HG03135 (cell line): ENCODE measurements around the gene TCL1A.
A peak's percentile ranks its signal among the peaks of the same experiment; 100 is the strongest.

Source experiments
- ATAC-seq: cut with Tn5 transposase; IDR thresholded peaks from one replicate; pipeline ENCODE4 v1.9.1; 2021; ENCODE audit warnings: mild to moderate bottlenecking, moderate library complexity; ENCODE audit not compliant: unreplicated experiment

Gene TCL1A

DNA sequence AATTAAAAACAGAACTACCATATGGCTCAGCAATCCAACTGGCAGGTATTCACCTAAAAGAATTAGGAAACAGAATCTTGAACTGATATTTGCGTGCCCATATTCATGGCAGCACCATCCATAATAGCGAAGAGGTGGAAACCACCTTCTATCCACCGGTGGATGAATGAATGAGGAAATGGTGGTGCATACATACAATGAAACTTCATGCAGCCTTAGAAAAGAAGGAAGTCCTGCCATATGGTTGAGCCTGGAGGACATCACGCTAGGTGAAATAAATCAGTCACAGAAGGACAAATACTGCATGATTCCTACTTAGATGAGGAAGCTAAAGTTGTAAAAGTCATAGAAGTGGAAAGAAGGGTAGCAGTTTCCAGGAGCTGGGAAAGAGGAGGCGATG lies 6.6 kb downstream of the TCL1A start:
- no peak for ATAC-seq

DNA sequence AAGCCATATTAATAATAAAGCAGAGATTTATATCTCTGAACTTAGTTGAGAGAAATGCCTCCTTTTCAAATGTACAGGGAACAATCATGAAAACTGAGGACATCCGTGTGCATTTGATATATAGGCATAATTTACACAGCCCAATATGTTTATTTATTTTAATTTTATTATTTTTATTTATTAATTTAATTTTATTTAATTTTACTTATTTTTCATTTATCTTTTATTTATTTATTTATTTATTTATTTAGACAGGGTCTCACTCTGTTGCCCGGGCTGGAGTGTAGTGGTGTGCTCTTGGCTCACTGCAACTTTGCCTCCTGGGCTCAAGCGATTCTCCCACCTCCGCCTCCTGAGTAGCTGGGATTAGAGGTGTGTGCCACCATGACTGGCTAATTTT lies 8.4 kb downstream of the TCL1A start:
- ATAC-seq: no peak

DNA sequence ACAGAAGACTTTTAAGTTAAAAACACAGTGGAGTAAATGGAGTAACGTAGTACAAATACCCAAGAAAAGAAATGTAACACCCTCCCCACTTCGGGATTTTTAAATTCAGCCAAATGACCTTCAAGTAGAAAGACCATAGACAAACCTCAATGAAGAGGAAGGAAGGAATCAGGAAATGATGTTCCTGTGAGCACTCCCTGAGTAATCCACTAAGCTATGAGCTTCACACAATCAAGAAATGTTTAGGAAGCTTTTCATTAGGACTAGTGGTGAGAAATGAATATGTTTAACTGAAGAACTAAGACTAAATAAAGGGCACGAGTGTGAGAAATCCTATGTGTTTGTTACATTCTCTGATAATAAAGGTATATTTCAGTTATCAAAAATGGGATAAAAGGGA lies 10.1 kb downstream of the TCL1A start:
- ATAC-seq: no peak

DNA sequence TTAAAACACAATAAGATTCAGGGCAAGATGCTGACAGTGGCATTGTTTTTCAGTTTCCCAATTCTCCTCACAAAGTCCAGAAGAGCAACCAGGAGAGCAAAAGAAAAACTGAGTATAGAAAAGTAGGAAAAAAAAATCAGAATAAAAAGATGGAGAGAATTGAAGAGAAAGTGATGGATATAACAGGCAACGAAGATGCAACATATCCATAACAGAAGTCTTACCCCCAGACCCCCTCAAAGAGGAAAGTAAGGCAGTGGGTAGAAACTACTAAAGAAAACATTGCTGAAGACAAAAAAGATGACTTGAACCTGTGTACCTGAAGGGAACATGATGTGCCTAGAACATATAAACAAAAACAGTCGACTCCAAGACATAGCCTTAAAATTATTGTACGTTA lies 10.6 kb downstream of the TCL1A start:
- no peak for ATAC-seq

DNA sequence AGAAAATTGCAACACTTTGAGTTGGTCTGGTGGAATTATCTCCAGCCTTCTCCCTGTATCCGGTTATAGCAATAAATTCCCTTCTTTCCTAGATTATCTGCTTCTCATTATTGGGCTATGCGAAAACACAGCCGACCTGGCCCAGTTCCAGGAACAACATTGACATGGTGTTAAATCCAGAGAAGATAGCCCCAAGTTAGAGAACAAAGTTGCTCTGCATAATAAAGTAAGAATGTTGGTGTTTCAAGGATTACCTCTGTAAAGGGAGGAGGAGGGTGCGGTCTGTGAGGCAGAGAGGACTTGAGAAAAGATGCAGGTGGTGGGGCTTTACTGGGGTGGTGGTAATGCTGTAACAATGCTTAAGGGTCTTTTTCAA lies 12.1 kb downstream of the TCL1A start:
- no peak for ATAC-seq

DNA sequence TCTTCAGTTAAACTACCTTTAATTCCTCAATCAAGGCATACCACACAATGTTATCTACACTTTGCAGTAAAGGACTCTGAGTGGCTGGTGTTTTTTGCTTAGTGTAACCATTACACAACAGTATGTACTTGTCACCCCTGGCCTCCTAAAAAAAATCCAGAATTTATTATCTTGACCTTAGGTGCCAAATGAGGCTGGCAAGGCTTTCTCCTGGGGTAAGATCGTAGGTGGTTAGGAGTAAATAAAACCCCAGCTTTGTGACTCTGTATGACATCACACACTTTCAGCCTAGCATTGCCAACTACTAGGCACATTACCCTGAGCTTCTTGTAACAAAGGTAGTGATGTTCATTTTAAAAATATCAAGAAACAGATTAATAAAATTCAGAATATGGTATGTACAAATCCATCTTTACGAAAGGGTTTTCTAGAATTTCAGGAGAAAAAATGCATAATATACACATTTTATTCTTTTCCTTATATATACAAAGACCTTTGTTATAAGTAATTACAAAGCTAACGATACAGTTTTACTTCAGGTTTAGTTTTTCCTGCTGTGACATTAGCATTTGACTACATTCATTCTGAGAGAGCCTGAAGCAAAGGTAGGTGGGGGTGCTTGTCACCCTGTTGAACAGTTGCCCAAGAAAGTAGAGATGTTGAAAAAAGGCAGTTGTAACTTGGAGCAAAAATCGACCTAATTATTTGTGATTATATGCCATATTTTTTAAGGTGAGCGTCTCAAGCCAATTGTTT lies 13.5 kb downstream of the TCL1A start:
- ATAC-seq: no peak

DNA sequence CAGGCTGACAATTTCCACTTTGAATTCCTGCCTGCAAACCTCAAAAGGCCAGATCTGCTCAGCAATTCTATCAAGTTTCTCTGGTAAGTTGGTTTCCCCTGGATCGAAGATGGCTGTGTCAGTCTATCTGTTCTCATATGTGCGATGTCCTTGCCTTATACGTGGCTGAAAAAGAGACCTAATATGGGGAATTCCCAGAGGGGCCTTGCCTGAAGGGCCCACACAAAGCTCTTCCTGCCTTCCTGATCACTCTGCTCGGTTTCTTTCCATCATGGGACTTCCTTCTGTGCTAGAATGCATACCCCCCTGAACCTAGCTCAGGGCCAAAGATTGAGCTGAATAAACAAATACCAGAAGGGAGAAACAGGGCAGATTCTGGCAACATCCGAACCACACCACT lies 14.5 kb downstream of the TCL1A start:
- no peak for ATAC-seq

DNA sequence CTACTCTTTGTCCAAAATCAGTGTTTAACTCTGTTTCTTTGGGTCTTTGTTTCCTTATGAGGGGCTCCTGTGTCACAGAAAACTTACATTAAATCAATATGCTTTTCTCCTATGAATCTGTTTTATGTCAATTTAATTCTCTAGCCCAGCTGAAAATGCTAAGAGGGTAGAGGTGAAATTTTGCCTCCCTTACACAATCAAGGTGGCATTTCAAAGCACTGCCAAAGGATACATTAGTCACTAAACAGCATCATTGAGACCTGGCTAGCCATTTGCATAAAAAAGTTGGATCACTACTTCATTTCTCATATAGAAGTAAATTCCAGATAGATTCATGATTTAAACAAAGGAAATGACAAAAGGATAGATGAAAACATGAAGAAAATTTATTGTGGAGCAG lies 15.6 kb downstream of the TCL1A start:
- no peak for ATAC-seq

DNA sequence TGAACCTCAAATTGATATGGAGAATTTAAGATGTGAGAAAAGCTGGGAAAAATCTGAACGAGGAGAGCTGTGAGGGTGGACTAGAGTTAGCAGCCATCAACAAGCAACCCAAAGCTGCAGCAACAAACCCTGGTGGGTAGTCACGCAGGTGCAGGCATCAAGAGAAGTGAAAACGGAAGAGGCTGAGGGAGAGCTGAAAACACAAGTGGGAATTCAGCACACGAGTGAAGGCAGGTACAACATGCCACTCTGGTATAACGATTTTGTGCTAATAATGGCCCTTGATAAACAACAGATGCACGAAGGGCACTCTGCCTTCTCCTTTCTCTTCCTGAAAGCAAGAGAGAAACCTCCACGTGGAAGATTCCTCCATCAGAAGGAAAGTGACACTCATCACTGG lies 16.2 kb downstream of the TCL1A start:
- ATAC-seq: peak; percentile 45

DNA sequence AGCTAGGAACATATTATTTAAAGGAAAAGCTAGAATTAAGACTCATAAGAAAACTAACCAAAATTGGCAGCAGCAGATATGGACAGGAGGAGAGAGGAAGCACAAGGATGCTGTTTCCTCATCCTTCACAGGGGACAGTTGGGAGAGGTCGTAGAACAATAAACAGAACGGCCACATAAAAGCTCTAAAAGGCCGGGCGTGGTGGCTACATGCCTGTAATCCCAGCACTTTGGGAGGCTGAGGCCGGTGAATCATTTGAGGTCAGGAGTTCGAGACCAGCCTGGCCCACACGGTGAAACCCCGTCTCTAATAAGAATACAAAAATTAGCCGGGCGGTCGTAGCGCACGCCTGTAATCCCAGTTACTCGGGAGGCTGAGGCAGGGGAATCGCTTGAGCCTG lies 17.2 kb downstream of the TCL1A start:
- no peak for ATAC-seq

DNA sequence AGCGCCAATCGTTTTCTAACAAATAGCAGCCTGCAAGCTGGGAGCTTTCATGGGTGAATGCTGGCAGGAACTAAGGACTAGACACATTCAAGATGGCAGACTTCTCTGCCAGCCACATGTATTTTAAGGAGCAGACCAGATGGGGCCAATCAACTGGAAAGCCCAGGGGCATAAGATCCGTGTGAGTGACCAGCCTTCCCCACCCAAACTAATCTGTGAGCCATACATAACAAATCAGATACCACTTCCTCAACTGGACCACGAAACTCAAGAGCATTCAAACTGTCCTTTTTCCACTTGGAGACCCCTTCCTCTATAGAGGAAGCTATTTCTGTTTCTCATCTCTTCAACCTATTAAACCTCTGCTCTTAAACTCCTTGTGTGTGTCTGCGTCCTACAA lies 18.0 kb downstream of the TCL1A start:
- no peak for ATAC-seq

DNA sequence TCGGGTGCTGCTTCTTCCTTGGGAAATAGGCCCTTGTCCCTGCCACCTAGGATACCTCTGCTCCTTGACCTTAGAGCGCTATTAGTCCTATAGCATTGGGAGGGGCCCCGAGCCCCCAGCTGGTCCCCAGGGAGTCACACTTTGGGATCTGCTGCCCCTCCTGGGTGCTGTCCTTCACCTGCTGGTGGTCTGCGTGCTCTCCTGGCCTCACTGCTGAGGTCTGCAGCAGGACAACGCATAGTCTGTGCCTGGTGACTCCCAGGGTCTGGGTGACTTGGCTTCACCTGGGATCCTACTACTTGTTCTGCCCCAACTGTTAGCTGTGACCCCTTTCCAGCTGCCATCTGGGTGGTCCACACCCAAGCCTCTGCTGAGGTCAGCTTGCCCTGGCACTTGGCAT lies 18.9 kb downstream of the TCL1A start:
- no peak for ATAC-seq

DNA sequence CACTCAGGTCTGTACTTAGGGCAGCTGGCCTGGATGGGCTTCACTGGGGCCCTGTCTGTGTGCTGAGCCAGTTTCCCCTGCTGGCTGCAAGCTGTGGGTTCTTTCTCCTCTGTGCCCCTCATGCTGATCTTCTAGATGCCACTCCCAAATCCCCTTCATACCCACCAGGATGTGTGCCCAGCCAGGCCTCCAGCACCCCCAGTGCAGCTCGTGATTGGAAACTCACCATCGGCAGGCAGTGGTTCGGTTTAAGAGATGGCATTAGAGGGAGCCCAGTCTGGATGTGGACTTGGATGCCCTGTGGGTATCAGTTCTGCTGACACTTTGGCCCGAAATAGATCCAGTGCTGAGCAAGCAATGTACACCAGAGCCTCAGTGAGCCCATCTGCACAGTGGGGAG lies 21.8 kb downstream of the TCL1A start:
- ATAC-seq: no peak

DNA sequence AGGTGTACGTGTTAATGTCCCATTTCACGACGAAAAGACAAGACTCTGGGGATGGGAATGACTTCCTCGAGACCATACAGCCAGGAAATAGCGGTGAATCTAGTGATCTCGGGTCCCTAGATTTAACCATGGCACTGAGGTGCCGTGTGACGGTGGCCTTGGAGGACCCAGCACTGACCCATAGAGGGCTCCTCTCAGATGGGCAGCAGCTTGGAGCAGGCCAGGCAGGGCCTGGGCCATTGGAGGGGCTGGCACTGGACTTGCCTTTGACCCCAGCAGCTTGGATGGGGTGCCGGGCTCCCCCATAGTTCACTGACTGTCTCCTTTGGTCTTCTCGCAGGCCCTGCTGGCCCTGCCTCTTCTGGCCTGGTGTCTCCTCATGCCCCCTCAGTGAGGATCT lies 22.3 kb downstream of the TCL1A start:
- no peak for ATAC-seq

DNA sequence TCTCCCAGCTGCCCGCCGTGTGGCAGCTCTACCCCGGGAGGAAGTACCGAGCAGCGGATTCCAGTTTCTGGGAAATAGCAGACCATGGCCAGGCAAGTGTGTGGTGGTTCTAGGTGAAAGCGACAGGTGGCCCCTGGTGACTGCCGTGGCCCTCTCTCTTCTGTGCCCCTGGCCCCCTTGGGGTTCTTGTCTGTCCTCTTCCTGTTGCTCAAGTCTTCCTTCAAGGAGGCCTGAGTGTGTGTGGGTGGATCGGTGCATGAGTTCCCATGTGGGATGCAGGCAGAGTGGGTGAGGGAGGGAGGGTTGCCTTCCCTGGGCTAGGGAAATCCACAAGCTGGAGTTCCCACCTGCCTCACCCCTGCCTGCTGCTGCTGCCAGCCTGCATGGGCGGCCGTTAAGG lies 23.1 kb downstream of the TCL1A start:
- ATAC-seq: no peak

DNA sequence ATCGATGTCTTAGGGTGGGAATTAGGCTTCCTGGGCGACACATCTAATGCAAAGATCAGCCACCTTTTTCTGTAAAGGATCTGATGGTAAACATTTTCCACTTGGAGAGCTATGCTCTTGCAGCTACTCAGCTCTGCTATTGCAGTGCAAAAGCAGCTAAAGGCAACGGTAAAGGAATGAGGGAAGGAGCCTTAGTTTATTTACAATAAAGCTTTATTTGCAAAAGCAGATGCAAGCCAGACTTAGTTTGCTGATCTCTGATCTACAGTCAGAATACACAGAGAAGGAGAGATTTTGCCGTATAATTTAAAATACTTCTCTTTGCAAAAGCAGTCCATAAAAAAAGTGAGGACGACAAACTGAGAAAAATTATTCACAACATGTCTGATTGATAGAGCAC lies 24.5 kb downstream of the TCL1A start:
- ATAC-seq: no peak

DNA sequence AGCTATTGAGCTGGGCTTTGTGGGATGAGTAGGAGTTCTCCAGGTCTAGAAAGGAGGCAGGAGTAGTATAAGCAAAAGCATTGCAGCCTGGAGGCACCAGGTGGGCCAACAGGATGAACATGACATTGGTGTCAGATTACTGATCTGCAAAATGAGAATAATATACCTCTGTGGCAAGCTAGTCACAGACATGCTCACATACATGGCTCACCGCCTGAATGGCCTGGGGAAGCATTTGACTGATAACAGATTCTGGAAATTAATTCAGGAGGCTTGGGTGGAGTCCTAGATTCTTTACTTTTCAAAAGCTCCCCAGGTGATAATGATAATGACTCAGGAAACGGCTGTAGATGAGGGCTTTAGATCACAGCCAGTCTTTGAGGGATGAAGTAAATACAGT lies 27.0 kb downstream of the TCL1A start:
- ATAC-seq: no peak

DNA sequence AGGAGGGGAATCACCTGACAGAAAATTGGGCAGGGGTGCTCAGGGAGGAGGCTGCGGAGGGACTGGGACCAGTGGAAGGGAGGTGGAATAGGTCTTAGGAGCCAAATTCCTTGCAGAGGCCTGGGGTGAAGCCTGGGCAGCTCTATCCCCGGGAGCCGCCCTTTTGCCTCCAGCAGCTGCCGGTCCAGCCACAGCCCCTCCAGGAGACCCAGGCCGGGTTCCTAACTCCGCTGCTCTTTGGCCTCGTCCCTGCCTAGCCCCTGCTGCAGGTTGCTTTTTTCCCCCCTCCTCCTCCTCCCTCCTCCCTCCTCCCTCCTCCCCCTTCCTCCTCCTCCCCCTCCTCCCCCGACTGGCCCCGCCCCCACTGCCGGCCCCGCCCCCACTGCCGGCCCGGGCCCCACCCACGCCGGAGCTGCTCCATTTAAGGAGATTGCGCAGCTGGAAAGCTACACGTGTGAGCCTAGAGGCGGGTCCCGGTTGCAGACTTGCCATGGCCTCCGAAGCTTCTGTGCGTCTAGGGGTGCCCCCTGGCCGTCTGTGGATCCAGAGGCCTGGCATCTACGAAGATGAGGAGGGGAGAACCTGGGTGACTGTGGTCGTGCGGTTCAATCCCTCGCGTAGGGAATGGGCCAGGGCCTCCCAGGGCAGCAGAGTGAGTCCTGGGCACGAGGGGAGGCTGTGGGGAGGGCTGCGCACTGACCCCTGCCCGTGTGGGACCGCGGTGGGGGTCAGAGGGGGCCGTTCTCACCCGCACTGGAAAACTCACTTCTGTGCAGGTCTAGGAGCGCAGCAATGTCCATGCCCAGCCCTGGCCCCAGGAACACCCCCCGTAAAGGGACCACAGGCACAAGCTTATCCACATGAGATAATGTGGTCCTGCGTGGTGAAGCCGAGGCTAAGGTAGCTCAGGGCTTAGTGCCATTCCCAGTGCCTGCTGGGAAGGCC lies 27.7 kb downstream of the TCL1A start, which contains the start of gene TCL1B:
Gene TCL1B, plus strand, starts transcription at position 449 of the 945 bp plus-strand sequence. Its CDS starts 42 bp downstream, at position 491.
- no peak for ATAC-seq

DNA sequence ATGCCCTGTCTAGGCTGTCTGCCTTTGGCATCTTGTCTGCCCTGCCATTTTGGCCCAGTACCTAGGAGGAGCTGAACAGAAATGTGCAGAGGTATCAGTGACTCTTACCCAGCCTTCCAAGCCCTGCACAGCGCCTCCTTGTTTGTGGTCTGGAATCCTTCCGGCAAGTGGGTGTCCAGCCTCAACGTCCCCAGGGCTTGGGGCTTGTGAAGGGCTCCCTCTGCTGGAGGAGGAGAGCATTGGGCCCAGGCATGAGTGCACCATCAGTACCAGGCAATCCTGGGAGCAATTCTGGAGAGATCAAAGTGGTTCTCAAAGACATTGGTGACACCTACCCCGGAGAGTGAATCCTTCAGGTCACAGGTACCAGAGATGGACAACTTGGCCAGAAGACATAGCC lies 30.1 kb downstream of the TCL1A start:
- ATAC-seq: no peak

DNA sequence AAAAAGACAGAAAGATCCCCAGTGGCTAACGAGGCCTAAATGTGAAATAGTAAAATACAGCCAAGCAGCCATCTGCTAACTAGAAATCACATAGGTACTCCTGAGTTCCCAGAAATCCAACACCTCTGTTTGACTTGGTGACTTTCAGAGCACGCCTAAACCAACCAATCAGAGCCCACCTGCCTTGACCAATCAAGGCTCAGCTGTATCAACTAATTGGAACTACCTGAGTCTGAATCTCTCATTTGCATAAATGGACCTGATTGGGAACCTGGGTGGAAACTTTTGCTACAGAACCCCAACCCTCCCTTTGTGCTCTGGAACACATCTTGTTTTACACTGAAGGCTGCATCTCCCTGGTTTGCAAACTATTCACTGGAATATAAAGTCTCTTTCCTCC lies 32.8 kb downstream of the TCL1A start:
- no peak for ATAC-seq

DNA sequence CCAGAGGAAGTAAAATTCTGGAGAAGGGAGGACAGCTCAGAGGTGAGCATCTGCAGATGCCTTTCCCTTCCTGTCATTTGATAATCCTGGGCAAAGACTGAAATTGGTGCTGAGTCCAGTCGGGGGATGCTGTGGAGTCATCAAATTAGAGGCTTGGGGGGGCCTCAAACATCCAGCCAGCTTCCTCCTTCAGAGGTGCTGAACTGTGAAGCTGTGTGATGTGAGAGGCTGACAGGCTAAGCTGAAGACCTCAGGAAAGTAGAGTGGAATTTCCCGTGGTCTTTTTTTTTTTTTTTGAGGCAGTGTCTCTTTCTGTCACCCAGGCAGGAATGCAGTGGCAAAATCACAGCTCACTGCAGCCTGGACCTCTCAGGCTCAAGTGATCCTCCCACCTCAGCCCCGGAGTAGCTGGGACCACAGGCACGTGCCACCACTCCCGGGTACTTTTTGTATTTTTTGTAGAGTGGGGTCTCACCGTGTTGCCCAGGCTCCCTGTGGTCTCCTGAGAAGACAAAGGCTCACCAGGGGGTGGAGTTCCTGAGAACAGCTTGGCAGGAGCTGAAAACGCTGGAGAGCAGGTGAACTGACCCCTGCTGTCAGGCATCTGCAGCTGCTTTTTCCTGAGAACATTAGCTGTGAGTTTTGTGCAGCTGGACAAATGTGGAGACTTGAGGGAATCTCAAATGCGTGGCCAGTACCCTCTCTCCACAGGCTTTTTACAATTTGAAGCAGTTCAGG lies 33.8 kb downstream of the TCL1A start:
- ATAC-seq: no peak
